NCI-H748 (cell line): ENCODE results near the gene OR6M1.

Source experiments
- DNase-seq: peaks from one replicate; lab custom pipeline; 2025; ENCODE audit not compliant: unreplicated experiment; lab: John Stamatoyannopoulos, UW

The OR6M1 gene, protein sequence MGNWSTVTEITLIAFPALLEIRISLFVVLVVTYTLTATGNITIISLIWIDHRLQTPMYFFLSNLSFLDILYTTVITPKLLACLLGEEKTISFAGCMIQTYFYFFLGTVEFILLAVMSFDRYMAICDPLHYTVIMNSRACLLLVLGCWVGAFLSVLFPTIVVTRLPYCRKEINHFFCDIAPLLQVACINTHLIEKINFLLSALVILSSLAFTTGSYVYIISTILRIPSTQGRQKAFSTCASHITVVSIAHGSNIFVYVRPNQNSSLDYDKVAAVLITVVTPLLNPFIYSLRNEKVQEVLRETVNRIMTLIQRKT

DNA sequence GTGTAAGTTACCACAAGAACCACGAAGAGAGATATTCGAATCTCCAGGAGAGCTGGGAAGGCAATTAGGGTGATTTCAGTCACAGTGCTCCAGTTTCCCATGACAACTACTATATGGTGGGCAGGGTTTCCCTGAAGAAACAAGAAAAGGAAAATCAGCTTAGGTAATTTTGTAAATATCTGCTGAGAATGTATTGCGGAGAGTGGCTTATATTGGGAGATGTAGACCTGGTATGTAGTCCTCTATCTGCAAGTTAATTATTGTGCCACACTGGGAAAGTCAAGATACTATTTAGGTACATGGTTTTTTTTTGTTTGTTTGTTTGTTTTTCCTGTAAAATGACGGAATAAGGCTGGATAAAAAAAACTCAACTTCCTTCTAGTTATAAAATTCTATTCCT, at the start of gene OR6M1:
TSS of gene OR6M1 (minus strand) at position 101 of the 400 bp plus-strand sequence. CDS start at position 101, 0 bp downstream.
- DNase-seq, result no peak

DNA sequence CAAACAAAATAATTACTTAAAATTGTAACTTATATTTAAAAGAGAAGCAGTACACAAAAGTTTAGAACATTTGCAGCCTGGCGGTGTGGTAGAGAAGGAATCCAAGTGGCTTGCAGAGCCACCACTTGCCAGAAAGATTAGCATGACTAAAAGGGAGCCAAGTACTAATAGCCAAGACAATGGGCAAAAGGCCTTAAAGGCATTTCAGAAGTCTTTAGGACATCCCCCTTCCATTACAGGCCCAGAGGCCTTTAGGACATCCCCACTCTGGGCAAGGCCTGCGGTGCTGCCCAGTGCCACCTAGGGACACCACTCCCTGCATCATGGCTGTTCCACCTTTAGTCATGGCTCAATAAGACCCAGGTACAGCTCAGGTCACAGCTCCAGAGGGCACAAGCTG, 46.9 kb upstream of the OR6M1 start:
- DNase-seq, result no peak

DNA sequence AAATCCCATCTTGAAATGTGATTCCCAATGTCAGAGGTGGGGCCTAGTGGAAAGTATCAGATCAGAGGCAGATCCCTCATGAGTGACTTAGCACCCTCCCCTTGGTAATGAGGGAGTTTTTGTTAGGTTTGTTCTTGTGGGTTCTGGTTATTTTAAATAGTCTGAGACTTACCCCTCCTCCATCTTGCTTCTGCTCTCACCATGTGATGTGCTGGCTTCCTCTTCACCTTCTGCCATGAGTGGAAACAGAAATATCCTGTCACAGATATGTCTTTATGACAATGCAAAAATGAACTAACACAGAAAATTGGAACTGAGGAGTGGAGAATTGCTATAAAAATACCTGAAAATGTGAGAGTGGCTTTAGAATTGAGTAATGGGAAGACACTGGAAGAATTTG, 46.2 kb upstream of the OR6M1 start:
- no peak for DNase-seq

DNA sequence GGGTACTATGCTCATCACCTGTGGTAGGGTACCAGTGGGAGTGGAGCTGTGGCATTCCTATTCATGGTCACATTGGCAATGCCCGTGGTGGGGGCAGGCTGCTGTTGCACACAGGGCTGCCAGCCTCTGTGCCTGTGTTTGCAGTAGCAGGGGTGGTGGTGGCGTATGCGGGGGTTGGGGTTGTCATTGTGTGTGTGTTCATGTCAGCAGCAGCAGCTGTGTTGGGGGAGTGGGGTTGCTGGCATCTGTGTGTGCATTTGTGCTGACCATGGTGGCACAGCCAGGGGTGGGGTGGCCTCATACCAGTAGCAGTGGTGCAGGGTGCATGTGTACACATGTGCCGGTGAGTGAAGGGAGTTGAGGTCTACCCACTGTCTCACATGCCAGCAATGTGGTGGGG, 45.0 kb upstream of the OR6M1 start:
- DNase-seq, result no peak

DNA sequence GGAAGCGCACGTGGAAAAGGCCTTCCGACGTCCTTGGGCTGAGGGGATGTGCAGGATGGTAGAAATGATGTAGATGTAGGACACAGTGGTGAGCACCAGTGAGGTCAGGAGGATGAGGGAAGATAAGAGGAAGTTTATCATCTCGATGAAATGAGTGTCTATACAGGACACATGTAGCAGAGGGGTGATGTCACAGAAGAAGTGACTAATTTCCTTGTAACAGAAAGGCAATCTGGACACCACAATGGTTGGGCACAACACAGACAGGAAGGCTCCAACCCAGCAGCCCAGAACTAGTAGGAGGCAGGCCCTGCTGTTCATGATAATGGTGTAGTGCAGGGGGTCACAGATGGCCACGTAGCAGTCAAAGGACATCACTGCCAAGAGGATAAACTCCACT, 35.0 kb upstream of the OR6M1 start:
- no peak for DNase-seq

DNA sequence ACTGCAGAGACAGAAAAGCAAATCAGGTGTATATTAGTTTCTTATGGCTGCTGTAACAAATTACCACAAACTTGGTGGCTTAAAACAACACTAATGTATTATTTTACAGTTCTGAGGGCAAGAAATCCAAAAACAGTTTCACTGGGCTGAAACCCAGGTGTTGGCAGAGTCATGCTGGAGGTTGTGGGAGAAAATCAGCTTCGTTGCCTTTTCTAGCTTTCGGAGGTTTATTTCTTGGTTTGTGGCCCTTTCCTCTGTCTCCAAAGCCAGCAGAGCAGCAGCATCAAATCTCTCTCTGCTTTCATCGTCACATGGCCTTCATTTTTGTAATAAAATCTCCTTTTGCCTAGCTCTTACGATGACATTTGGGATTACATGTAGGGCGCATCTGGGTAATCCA, 33.0 kb upstream of the OR6M1 start:
- DNase-seq, result no peak

DNA sequence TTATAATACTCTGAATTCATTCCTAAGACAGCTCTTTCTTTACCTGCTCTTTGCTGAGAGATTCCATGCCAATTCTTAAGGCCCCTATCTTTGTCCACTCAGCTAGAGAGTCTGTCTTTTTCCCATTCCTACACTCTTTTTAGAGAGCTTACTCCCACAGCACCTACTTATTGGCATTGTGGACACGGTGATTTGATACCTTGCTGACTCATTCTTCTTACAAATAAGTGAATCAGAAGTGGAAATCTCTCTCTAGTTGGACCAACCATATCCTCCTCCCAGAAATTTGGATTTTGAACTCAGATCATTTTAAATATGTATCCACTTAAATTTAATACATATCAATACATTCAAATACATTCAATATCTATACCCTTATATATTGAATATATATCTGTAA, 32.5 kb upstream of the OR6M1 start:
- no peak for DNase-seq

DNA sequence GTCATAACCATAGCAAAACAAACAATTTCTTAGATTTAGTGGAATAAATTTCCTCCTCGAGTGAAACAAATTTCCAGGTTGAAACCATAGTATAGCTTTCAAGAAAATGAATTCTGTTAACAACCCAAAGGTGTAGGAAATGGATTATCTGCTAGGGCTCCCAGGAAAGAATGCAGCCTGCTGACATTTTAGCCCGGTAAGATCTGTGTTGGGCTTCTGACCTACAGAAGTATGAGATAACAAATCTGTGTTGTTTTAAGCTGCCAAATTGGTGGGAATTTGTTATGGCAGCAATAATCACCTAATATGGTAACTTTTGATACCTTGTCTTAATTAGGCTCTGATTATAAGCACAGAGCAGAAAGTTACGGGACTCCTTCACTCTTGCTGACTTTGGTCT, 32.0 kb upstream of the OR6M1 start:
- no peak for DNase-seq

DNA sequence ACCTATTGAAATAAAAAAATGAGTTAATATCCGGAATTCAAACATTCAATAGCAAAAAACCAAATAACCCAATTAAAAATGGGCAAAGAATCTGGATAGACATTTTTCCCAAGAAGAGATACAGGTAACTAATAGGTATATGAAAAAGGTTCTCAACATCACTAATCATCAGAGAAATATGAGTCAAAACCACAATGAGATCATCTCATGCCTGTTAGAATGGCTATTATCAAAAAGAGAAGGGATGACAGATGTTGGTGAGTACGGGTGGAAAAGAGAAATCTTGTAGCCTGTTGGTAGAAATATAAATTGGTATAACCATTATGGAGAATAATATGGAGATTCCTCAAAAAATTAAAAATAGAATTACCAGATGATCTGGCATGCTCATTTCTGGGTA, 26.9 kb upstream of the OR6M1 start:
- no peak for DNase-seq

DNA sequence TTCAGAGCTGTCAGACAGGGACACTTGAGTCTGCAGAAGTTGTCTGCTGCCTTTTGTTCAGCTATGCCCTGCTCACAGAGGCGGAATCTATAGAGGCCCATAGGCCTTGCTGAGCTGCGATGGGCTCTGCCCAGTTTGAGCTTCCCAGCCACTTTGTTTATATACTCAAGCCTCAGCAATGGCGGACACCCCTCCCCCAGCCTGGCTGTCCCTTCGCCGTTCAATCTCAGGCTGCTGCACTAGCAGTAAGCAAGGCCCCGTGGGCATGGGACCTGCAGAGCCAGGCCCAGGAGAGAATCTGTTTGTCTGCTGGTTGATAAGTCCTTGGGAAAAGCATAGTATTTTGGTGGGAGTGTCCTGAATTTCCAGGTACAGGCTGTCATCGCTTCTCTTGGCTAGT, 23.6 kb upstream of the OR6M1 start:
- DNase-seq, result no peak

DNA sequence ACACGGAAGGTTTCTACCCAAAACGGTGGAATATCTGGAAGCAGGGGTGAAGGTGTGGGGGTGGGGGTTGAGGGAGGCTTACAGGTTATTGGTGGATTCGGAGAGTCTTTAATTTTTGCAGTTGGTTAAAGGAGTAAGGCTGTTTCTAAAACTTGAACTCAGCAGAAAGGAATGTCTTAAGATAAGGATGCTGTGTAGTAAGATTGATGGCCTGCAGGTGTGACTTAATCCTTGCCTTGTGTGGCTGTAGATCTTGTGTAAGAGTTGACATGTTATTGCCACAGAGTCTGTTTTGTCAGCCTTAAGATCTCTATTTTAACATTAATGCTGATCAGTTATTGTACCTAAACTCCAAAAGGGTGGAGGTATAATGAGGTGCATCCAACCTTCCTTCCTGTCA, 16.4 kb upstream of the OR6M1 start:
- no peak for DNase-seq

DNA sequence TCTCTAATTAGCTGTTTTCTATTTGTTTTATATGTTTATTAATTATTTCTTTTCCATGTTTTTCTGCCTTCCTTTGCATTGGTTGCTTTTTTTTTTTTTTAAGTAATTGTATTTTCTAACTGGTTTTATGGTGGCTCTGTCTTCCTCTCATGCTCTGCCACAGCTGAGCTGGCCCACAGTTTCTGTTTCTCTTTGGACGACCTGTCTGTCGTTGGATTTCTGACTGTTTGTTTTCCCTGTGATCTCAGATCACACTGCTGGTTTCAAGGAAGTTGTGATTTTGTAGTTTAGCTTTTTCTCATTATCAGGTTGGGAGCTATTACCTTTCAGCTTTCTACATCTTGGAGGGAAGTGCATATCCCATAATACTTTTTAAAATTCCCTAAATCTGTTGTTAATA, 15.9 kb upstream of the OR6M1 start:
- DNase-seq, result no peak

DNA sequence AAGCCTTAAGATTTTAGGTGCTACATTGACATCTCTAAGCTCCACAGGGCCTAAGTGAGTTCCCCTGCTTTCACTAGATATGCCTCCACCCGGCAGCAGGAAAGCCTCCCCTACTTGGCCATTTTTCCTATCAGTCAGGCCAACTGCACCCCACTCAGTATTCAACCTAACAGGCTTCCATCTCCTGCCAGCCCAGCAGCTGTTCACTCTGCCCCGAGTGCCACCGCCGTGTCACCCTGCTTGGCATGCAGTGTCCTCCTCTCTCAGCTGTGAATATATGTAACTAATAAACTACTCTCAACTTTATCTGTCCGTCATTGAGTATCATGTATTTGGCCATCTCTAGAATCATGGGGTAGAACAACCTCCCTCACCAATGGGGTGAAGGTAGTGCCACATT, 9.0 kb upstream of the OR6M1 start:
- no peak for DNase-seq

DNA sequence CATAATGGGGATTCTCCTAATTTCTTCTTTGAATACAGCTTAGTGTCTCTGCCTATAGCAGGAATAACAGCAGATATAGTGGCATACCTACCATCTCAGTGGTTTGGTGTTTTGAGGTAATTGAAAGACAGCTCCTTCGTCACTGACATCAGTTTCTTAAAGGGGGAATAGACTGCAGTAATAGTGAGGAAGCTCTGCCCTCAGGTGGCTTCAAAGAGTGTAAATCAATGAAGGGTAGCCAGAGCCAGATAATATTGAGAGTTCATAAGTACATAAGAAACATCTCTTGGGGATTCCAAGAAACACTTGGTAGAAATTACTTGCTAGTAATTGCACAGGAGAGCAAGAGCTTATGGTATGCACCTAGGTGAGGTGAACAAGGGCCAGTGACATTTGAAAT, 4.4 kb downstream of the OR6M1 start:
- no peak for DNase-seq

DNA sequence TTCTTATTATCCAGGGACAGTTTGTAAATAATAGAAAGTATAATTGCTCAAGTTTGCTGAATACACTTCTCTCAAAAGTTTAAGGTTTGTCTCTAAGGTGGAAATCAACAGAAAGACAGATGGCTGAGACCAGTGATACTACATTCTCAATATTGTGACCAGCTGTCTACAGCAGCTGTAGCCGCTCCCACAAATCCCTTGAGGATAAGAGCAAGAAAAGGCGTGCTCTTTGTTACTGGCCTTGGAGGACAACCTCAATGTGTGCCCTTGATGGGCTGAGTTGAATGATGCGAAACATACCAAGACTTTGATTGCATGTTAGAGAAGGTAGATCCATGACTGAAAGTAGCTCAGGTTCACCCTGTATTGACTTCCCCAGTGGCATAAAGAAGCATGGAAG, 6.1 kb downstream of the OR6M1 start:
- DNase-seq, result no peak

DNA sequence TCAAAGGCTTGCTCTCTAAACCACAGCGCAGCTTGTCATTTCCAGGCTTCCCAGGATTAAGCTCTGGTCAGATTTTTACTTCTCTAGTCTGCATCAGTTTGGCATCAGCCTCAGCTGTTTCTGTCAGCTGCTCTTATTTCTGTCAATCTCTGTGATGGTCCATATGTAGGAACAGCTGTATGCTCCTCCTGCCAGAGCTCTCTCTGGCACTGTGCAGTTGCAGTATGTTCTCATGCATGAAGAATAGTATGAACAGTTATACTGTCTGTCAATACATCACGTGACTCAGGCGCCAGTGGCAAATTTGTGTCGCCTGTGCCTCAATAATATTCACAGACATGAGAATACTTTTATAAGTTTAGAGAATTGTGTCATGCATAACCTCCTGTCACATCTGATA, 6.7 kb downstream of the OR6M1 start:
- DNase-seq, result no peak

DNA sequence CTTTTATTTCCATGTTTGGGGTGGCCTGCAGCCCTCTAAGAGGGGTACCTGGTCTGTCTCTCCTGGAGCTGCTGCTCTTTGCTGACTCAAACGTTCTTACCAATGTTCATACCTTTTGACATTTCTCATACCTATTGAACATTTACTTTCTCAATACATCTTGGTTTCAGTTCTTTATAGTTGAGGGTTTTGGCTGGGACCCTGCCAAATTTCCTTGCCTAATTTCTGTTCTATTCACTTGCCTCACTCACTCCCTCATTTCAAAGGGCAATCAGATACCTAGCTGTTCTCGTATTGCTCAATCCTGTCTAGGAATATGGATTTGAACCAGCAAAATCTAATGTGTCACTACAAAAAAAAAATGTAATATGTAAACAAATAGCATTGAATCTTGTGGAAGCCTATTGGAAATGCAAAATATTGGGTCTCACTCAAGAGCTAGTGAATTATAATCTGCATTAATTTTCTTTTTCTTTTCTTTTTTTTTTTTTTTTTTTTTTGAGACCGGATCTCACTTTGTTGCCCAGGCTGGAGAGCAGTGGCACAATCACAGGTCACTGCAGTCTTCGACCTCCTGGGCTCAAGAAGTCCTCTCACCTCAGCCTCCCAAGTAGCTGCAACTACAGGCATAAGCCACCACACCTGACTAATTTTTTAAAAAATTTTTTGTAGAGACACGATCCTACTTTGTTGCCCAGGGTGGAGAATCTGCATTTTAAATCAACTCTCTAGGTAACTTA, 7.5 kb downstream of the OR6M1 start:
- no peak for DNase-seq

DNA sequence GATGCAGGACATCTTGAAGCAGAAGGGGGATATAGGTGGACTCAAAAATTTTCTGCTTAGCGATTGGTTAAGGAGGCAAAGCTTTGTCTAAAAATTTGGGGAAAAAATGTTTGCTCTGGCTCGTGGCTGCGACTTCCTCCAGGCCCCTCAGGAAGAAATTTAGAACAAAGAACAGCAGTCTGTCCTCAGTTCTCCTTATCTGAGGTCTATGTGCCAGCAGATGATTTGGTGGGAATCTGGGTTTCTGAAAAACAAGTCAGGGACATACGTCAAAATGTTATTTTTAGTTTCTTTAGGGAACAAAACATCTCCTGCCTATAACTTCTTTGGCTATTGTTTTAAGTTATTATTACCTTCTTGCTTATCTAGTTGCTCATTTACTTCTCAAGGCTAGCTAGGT, 8.1 kb downstream of the OR6M1 start:
- DNase-seq, result no peak

DNA sequence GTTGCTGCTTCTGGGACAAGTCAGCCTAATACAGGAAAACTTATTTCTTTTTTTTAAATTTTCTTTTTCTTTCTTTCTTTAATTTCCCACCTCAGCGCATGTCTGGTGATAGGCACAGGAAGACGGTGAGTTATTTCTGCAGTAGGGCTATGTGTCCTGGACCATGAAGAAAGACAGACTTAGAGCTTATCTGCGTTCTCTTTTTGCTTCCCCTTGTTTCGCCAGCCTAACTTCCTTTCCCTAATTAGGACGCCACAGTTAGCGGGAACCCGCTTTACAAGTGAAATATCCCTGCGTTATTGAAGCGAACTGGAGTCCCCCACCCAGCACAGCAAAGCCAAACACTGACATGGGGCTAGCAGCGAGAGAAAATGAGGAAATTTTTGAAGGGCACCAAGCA, 8.6 kb downstream of the OR6M1 start:
- no peak for DNase-seq

DNA sequence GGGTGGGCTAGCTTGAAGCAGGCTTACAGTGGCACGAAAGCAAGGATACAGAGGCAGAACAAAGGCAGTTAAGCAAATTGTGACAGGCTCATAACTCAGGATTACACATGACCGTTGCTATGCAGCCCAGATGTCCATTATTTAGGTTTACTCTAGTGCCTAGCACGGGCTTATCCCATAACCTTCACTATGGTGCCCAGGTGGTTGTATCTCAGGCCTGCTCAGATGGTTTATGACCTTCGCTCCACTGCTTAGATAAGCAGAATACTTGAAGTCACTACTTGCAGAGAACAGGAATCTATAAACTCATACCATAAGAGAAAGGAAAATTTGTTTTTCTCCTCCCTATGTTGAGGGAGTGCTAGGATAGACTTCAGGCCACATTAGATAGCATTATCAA, 9.0 kb downstream of the OR6M1 start:
- DNase-seq, result peak; percentile 8

DNA sequence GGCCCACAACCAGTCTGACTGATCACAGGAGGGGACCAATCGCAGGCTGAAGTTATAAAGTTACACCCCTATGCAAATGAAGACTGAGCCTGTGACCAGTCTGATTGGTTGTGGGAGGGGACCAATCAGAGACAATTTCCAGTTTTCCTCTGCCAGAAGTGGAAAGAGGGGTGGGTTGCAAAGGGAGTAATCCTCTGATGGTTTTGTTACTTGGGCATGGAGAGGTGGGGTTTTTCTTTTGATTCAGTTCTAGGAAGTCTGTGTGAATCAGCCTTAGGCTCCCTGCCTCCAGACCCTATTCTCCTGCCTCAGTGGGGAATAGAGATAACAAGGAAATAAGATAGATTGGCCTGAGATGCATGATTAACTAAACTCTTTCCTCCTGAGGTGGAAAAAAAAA, 9.9 kb downstream of the OR6M1 start:
- no peak for DNase-seq

DNA sequence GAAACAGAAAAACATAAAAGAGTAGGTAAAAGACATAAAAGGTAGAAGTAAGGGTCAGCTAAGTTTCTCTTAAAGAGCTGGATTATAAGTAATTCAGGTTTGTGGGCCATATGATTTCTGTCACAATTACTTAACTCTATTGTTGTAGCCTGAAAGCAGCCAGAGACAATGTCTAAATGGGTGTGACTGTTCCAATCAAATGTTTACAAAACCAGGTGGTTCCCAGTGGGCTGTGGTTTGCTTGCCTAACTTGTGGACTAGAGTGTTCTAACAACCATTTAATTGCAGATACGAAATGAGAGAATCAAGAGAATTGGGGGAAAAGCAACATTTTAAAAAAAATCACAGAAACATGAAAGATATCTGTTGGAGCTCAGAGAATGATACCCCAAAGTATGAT, 22.6 kb downstream of the OR6M1 start:
- peak; percentile 25 for DNase-seq

DNA sequence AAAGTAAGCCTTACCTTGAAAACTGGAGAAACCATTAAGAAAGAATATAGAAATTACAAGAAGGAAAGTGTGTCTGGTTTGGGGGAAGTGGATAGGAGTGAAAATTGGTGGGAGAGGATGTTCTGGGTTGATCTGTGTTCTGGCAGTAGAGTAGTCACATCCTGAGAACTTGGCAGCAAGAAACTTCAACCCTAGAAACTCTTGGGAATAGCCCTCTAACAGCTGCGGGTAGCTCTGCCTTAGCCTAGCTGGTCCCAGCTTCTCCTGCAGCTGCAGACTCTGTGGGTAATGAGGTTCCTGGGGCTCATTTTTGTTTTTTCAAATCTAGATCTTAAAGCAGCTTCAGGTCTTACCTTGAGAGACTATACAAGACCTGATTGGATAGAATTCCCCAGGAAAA, 27.6 kb downstream of the OR6M1 start:
- no peak for DNase-seq
